Measurements from ENCODE around the gene BOK.
A peak's percentile ranks its signal among the peaks of the same experiment; 100 is the strongest.

Gene BOK

GRCh38 chr2:241601841-241602240, 43.3 kb downstream of the BOK start:
- DNase-seq = no peak

- DNase-seq = no peak
Measured at GRCh38 chr2:241602720-241603119, 44.2 kb downstream of the BOK start.

- no peak for DNase-seq
Measured at GRCh38 chr2:241603686-241604085, 45.1 kb downstream of the BOK start.

- DNase-seq = no peak
Measured at GRCh38 chr2:241606186-241606585, 47.6 kb downstream of the BOK start.

- no peak for DNase-seq
Measured at GRCh38 chr2:241607162-241607885, 48.8 kb downstream of the BOK start.

- DNase-seq = no peak
Measured at GRCh38 chr2:241608881-241609280, 50.3 kb downstream of the BOK start.

GRCh38 chr2:241609859-241610793, 51.6 kb downstream of the BOK start:
- DNase-seq = peak; percentile 84

- DNase-seq = no peak
Measured at GRCh38 chr2:241611062-241611461, 52.5 kb downstream of the BOK start.

- peak; percentile 10 for DNase-seq
Measured at GRCh38 chr2:241612156-241613016, 53.8 kb downstream of the BOK start.

- peak; percentile 14 for DNase-seq
Measured at GRCh38 chr2:241613017-241613780, 54.7 kb downstream of the BOK start.

GRCh38 chr2:241615041-241615440, 56.5 kb downstream of the BOK start:
- no peak for DNase-seq

GRCh38 chr2:241615522-241616052, 57.0 kb downstream of the BOK start:
- DNase-seq = no peak

GRCh38 chr2:241616168-241617125, 57.9 kb downstream of the BOK start:
- DNase-seq = no peak

GRCh38 chr2:241617431-241618154, 59.0 kb downstream of the BOK start:
- no peak for DNase-seq

GRCh38 chr2:241618296-241618805, 59.8 kb downstream of the BOK start:
- DNase-seq = no peak

GRCh38 chr2:241618829-241619228, 60.3 kb downstream of the BOK start:
- DNase-seq = no peak

- DNase-seq = no peak
Measured at GRCh38 chr2:241619597-241620418, 61.3 kb downstream of the BOK start.

- DNase-seq = peak; percentile 21
Measured at GRCh38 chr2:241620419-241620769, 61.8 kb downstream of the BOK start.
